ENCODE results near the gene CNOT1.

DNA sequence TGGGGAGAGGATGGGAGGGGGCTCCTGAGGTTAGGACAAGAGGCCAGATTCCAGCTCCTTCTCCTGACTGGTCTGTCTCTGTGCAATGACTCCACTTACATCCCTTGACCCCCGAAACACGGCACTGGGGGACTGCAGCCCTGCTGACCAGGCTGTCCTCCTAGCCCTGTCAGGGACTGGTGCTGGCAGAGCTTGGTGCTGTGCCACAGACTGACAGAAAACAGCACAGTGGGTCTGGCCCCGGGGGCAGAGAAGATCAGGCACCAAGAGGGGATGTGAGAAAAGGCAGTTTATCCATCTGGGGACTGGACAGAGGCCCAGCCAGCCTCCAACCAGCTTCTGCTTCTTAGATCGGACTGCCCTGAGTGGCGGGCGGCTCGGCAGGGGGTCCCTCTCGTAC, 35.6 kb upstream of the CNOT1 start:
- TF ChIP-seq POLR2AphosphoS5 (IDR thresholded peaks at IDR 0.05) (no peak), EP300 (IDR thresholded peaks at IDR 0.05) (no peak), POLR2A (IDR thresholded peaks at IDR 0.05) (no peak)
- TF ChIP-seq, protein P1, sequence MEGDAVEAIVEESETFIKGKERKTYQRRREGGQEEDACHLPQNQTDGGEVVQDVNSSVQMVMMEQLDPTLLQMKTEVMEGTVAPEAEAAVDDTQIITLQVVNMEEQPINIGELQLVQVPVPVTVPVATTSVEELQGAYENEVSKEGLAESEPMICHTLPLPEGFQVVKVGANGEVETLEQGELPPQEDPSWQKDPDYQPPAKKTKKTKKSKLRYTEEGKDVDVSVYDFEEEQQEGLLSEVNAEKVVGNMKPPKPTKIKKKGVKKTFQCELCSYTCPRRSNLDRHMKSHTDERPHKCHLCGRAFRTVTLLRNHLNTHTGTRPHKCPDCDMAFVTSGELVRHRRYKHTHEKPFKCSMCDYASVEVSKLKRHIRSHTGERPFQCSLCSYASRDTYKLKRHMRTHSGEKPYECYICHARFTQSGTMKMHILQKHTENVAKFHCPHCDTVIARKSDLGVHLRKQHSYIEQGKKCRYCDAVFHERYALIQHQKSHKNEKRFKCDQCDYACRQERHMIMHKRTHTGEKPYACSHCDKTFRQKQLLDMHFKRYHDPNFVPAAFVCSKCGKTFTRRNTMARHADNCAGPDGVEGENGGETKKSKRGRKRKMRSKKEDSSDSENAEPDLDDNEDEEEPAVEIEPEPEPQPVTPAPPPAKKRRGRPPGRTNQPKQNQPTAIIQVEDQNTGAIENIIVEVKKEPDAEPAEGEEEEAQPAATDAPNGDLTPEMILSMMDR (IDR thresholded peaks at IDR 0.05): no peak
